Parathyroid adenoma (tissue), 2 donors: ENCODE results near the gene SPAG16.

ENCODE experiments used
- H2AFZ ChIP-seq: fragments of 300-600 bp; sonication (generic); one replicate; pipeline ENCODE4 v1.7.0; 2017; ENCODE audit warnings: antibody characterized with exemption, mild to moderate bottlenecking
- H3K27ac ChIP-seq: fragments of 300-600 bp; sonication (generic); one replicate; pipeline ENCODE4 v1.7.0; 2017
- H3K27me3 ChIP-seq: fragments of 300-600 bp; sonication (generic); one replicate; pipeline ENCODE4 v1.7.0; 2017; ENCODE audit warnings: low read length; ENCODE audit not compliant: control insufficient read depth, insufficient read depth
- H3K36me3 ChIP-seq: fragments of 300-600 bp; sonication (generic); one replicate; pipeline ENCODE4 v1.7.0; 2017; ENCODE audit warnings: low read length; ENCODE audit not compliant: control insufficient read depth, insufficient read depth
- H3K4me1 ChIP-seq: fragments of 300-600 bp; sonication (generic); one replicate; pipeline ENCODE4 v1.7.0; 2017; ENCODE audit warnings: control low read depth
- H3K4me2 ChIP-seq: fragments of 300-600 bp; sonication (generic); one replicate; pipeline ENCODE4 v1.7.0; 2017; ENCODE audit warnings: low read length
- H3K4me3 ChIP-seq: fragments of 300-600 bp; sonication (generic); one replicate; pipeline ENCODE4 v1.7.0; 2017; ENCODE audit warnings: low read depth, low read length
- H3K79me2 ChIP-seq: fragments of 300-600 bp; sonication (generic); one replicate; pipeline ENCODE4 v1.7.0; 2017; ENCODE audit warnings: control low read depth
- H3K9ac ChIP-seq: fragments of 300-600 bp; sonication (generic); one replicate; pipeline ENCODE4 v1.7.0; 2017; ENCODE audit warnings: mild to moderate bottlenecking
- H3K9me3 ChIP-seq: fragments of 300-600 bp; sonication (generic); one replicate; pipeline ENCODE4 v1.7.0; 2017; ENCODE audit warnings: low read length; ENCODE audit not compliant: control insufficient read depth
- CTCF ChIP-seq: fragments of 300-600 bp; sonication (generic); IDR thresholded peaks from one replicate; pipeline ENCODE4 v1.7.0; 2017; ENCODE audit warnings: antibody characterized with exemption, mild to moderate bottlenecking
- donor health status: primary hyperparathyroidism.

SPAG16 gene

GRCh38 chr2:213243189-213244044 lies 40.8 kb upstream of the SPAG16 start:
- no peak overlapping the region for H3K4me3 ChIP-seq
- H3K9me3 ChIP-seq = no peaks in the 10 kb centered on the region
- no peaks in the 10 kb centered on the region for H3K36me3 ChIP-seq
- no peak overlapping the region for H2AFZ ChIP-seq
- no peak overlapping the region for H3K9ac ChIP-seq
- no peaks in the 10 kb centered on the region for H3K27me3 ChIP-seq
- TF ChIP-seq CTCF = no peak
- H3K4me2 ChIP-seq = no peak overlapping the region
- no peaks in the 10 kb centered on the region for H3K79me2 ChIP-seq
- no peak overlapping the region for H3K27ac ChIP-seq
- H3K4me1 ChIP-seq = no peaks in the 10 kb centered on the region

- Histone ChIP-seq H3K36me3 (no peaks in the 10 kb centered on the region), H3K4me2 (no peak overlapping the region), H3K27me3 (no peaks in the 10 kb centered on the region), H2AFZ (no peak overlapping the region), H3K9ac (no peak overlapping the region), H3K9me3 (no peaks in the 10 kb centered on the region), H3K27ac (no peak overlapping the region), H3K4me3 (no peak overlapping the region), H3K79me2 (no peaks in the 10 kb centered on the region), H3K4me1 (no peaks in the 10 kb centered on the region)
- TF ChIP-seq CTCF = peak; percentile 83
Measured at GRCh38 chr2:213246497-213247281, 37.6 kb upstream of the SPAG16 start.

- Histone ChIP-seq H3K36me3 (no peaks in the 10 kb centered on the region), H3K27me3 (no peaks in the 10 kb centered on the region), H3K9ac (no peak overlapping the region), H3K27ac (no peak overlapping the region), H3K4me3 (no peak overlapping the region), H3K9me3 (no peaks in the 10 kb centered on the region), H3K4me1 (no peaks in the 10 kb centered on the region), H2AFZ (no peak overlapping the region), H3K79me2 (no peaks in the 10 kb centered on the region), H3K4me2 (no peak overlapping the region)
- TF ChIP-seq CTCF = no peak
Measured at GRCh38 chr2:213247566-213247965, 36.7 kb upstream of the SPAG16 start.

GRCh38 chr2:213248637-213249036 lies 35.6 kb upstream of the SPAG16 start:
- H3K4me2 ChIP-seq = no peak overlapping the region
- no peaks in the 10 kb centered on the region for H3K9me3 ChIP-seq
- no peaks in the 10 kb centered on the region for H3K79me2 ChIP-seq
- no peak overlapping the region for H3K4me3 ChIP-seq
- no peak for TF ChIP-seq CTCF
- no peaks in the 10 kb centered on the region for H3K27me3 ChIP-seq
- H3K36me3 ChIP-seq = no peaks in the 10 kb centered on the region
- no peak overlapping the region for H2AFZ ChIP-seq
- H3K9ac ChIP-seq = no peak overlapping the region
- no peaks in the 10 kb centered on the region for H3K4me1 ChIP-seq
- H3K27ac ChIP-seq = no peak overlapping the region
